Adipose tissue (tissue), 3 donors: ENCODE data around the gene GRIN1. TPM values are rescaled to one million over a fixed set of nuclear protein-coding genes. Genes with fewer than 3 reads are reported as not detected.

Experiments used
- H3K27ac ChIP-seq: one replicate; pipeline ENCODE4 v1.5.1; 2013; ENCODE audit warnings: low read depth, low read length
- WGBS, 3 donors: extraction: QIAGEN DNeasy Blood & Tissue Kit; methylation state at CpG; one replicate each; pipeline ENCODE4 v1.1.7; 2013; 5-methylcytosine and 5-hydroxymethylcytosine counted together
- polyA plus RNA-seq, 3 donors: library from polyadenylated mRNA; stranded (reverse); fragments of 200-250 nt; gene quantifications; one replicate each; pipeline ENCODE4 v1.2.3, GENCODE V29; 2013
- donor health status: healthy with polysubstance abuse.
- donor health status: Bipolar disorder and iron deficiency.
- donor health status: healthy.

Gene GRIN1
- polyA plus RNA-seq, 3 donors: 0.26 TPM; not detected in 2

- WGBS, 3 donors: 91 to 95% (median 92%) methylated on average over 25 to 30 of the region's 30 CpGs
Measured at GRCh38 chr9:137216188-137216965, 77.4 kb downstream of the GRIN1 start.

DNA sequence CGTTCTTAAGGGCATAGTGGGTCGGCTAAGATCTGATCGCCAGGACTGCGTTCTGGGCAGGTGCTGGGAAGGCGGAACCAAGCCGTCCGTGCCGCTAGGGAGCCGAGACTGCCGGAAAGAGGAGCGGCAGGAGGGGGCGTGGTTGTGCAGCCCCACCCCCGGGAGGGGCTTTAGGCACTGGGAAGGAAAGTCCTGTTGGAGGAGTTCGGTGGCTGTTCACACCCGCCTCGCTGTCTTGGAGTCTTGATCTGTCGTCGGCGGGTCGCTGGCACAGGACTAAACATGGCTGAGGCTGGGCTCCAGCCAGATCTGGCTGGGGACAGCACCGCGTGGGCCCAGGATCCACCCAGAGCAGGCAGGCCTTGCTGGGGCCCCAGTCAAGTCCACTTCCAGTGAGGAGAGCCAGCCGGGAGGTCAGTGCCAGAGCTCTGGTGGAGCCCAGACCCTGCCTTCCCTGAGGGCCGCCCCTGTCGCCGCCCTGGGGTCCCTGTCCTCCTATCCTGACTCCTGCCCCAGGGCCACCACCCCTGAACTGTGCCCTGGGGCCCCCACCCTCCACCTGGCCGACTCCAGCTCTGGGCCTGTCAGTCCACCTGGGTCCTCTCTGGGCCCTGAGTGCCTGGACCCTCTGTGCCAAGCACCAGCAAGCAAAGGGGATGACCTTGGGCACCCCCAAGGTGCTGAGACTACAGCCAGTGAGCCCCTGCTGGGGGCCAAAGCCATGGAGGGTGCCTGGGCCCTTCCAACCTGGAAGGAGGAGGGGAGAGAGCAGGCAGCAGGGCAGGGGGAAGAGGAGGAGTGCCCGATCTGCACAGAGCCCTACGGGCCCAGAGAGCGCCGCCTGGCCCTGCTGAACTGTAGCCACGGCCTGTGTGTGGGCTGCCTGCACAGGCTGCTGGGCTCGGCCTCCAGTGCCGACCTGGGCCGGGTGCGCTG lies 78.6 kb downstream of the GRIN1 start:
- WGBS, 3 donors: 48 to 56% (median 54%) methylated on average over 36 of the region's 36 CpGs
- no peak overlapping the region for H3K27ac ChIP-seq

More at GRCh38 chr9:137216188-137216965, 77.4 kb downstream of the GRIN1 start:
- H3K27ac ChIP-seq: no peak overlapping the region

DNA sequence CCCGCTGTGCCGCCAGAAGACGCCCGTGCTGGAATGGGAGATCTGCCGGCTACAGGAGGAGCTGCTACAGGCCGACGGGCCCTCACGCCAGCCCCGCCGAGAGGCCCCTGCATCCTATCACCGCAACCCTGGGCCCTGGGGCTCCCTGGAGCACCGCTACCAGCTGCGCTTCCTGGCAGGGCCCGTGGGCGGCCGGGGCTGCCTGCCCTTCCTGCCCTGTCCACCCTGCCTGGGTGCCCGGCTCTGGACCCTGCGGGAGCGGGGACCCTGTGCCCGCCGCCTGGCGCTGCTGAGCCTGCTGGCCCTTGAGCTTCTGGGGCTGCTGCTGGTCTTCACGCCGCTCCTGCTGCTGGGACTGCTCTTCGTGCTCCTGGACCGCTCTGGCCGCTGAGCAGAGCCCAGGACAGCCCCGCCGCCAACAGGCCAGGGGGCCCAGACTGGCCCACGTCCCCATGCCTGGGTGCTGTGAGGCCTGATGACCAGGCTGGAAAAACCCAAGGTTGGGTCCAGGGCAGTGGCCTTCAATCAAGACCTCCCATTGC lies 79.3 kb downstream of the GRIN1 start:
- no peak overlapping the region for H3K27ac ChIP-seq
- 80 to 89% (median 80%) methylated on average over 27 to 30 of the region's 30 CpGs for WGBS, 3 donors

Other genes with a start within 250 kb of the GRIN1 start
- 100 to 1,000 TPM; 102 to 173 (median 139) TPM for gene FBXW5, start 194.4 kb upstream of the GRIN1 start, polyA plus RNA-seq
- gene C8G, start 193.9 kb upstream of the GRIN1 start, polyA plus RNA-seq: 1 to 10 TPM in 1 of 3 donors, under 1 TPM in 1, not detected in 1; 0.85 to 1.1 TPM
- gene LCN12, start 186.9 kb upstream of the GRIN1 start, polyA plus RNA-seq: 1 to 10 TPM in 1 of 3 donors, under 1 TPM in 1, not detected in 1; 0.67 to 1.4 TPM
- gene PTGDS, start 161.7 kb upstream of the GRIN1 start, polyA plus RNA-seq: 100 to 1,000 TPM in 1 of 3 donors, 10 to 100 TPM in 2; 22.4 to 185 (median 74.9) TPM
- gene LCNL1, start 156.2 kb upstream of the GRIN1 start, polyA plus RNA-seq: under 1 TPM in 2 of 3 donors, not detected in 1; 0.10 to 0.45 TPM
- gene PAXX, start 146.7 kb upstream of the GRIN1 start, polyA plus RNA-seq: 10 to 100 TPM; 34.1 to 51.5 (median 49.1) TPM
- gene CLIC3, start 142.6 kb upstream of the GRIN1 start, polyA plus RNA-seq: 1 to 10 TPM in 2 of 3 donors, under 1 TPM in 1; 0.33 to 3.0 (median 3.0) TPM
- 10 to 100 TPM; 15.8 to 42.9 (median 33.1) TPM for gene ABCA2, start 110.9 kb upstream of the GRIN1 start, polyA plus RNA-seq
- 1 to 10 TPM in 2 of 3 donors, under 1 TPM in 1; 0.10 to 1.5 (median 1.1) TPM for gene FUT7, start 107.1 kb upstream of the GRIN1 start, polyA plus RNA-seq
- gene NPDC1, start 93.0 kb upstream of the GRIN1 start, polyA plus RNA-seq: 100 to 1,000 TPM in 2 of 3 donors, 10 to 100 TPM in 1; 45.3 to 213 (median 113) TPM
- 1 to 10 TPM in 2 of 3 donors, under 1 TPM in 1; 0.61 to 1.6 (median 1.3) TPM for gene ENTPD2, start 85.1 kb upstream of the GRIN1 start, polyA plus RNA-seq
- gene SAPCD2, start 68.6 kb upstream of the GRIN1 start, polyA plus RNA-seq: under 1 TPM; 0.11 to 0.34 (median 0.18) TPM
- gene UAP1L1, start 61.6 kb upstream of the GRIN1 start, polyA plus RNA-seq: 1 to 10 TPM; 3.8 to 9.0 (median 6.0) TPM
- 10 to 100 TPM; 25.8 to 41.6 (median 31.2) TPM for gene MAN1B1, start 52.2 kb upstream of the GRIN1 start, polyA plus RNA-seq
- gene DPP7, start 24.4 kb upstream of the GRIN1 start, polyA plus RNA-seq: 100 to 1,000 TPM; 132 to 152 (median 140) TPM
- gene LRRC26, start 30.9 kb downstream of the GRIN1 start, polyA plus RNA-seq: under 1 TPM in 2 of 3 donors, not detected in 1; 0.40 to 0.47 TPM
- not detected for gene TMEM210, start 32.9 kb downstream of the GRIN1 start, polyA plus RNA-seq
- 10 to 100 TPM; 27.5 to 39.9 (median 38.6) TPM for gene ANAPC2, start 49.4 kb downstream of the GRIN1 start, polyA plus RNA-seq
- gene SSNA1, start 49.5 kb downstream of the GRIN1 start, polyA plus RNA-seq: 100 to 1,000 TPM in 1 of 3 donors, 10 to 100 TPM in 2; 70.9 to 103 (median 98.2) TPM
- 10 to 100 TPM in 1 of 3 donors, 1 to 10 TPM in 2; 4.3 to 67.8 (median 4.5) TPM for gene TPRN, start 61.6 kb downstream of the GRIN1 start, polyA plus RNA-seq
- gene TMEM203, start 66.5 kb downstream of the GRIN1 start, polyA plus RNA-seq: 10 to 100 TPM; 16.8 to 23.5 (median 22.8) TPM
- gene NDOR1, start 66.5 kb downstream of the GRIN1 start, polyA plus RNA-seq: 1 to 10 TPM; 4.9 to 8.4 (median 8.2) TPM
- gene RNF208, start 83.1 kb downstream of the GRIN1 start, polyA plus RNA-seq: 1 to 10 TPM; 2.8 to 4.0 (median 3.5) TPM
- gene CYSRT1, start 86.0 kb downstream of the GRIN1 start, polyA plus RNA-seq: under 1 TPM in 2 of 3 donors, not detected in 1; 0.20 to 0.88 TPM
- gene RNF224, start 88.3 kb downstream of the GRIN1 start, polyA plus RNA-seq: under 1 TPM in 1 of 3 donors, not detected in 2; 0.18 TPM
- under 1 TPM in 2 of 3 donors, not detected in 1; 0.04 to 0.06 TPM for gene SLC34A3, start 91.7 kb downstream of the GRIN1 start, polyA plus RNA-seq
- gene TUBB4B, start 102.1 kb downstream of the GRIN1 start, polyA plus RNA-seq: 100 to 1,000 TPM in 2 of 3 donors, 10 to 100 TPM in 1; 88.8 to 317 (median 145) TPM
- under 1 TPM in 1 of 3 donors, not detected in 2; 0.16 TPM for gene STPG3, start 112.1 kb downstream of the GRIN1 start, polyA plus RNA-seq
- gene NELFB, start 116.2 kb downstream of the GRIN1 start, polyA plus RNA-seq: 10 to 100 TPM; 36.1 to 38.9 (median 37.9) TPM
- gene TOR4A, start 138.6 kb downstream of the GRIN1 start, polyA plus RNA-seq: 1 to 10 TPM; 2.1 to 5.8 (median 5.5) TPM
- 1 to 10 TPM; 2.3 to 5.9 (median 3.8) TPM for gene NRARP, start 163.1 kb downstream of the GRIN1 start, polyA plus RNA-seq